T-helper 1 cell treated with Interleukin-12 subunit alpha and Interleukin-12 subunit beta and Interleukin-4 antibody, amounts not matched to agents 30 ng/mL and 1 ng/mL, for 36 hours (primary cell): ENCODE results near the gene THBS1. TPM values are rescaled to one million over a fixed set of nuclear protein-coding genes. Genes with fewer than 3 reads are reported as not detected.

Experiments
- intact Hi-C: fragments of 100-400 bp; cut with micrococcal nuclease; formaldehyde crosslinking; loops from one replicate; pipeline ENCODE4 v1.15.1; 2024
- total RNA-seq: library from RNA; stranded (reverse); gene quantifications from 2 replicates; pipeline ENCODE4 v1.2.3, GENCODE V29; 2022

Gene THBS1
- total RNA-seq, 1 donor from 2014 or later, result 3.1 TPM

GRCh38 chr15:39587731-39588530, 7.1 kb downstream of the THBS1 start:
- intact Hi-C loops, result no loop called here

GRCh38 chr15:39588531-39589192, 7.8 kb downstream of the THBS1 start:
- intact Hi-C loops, result no loop called here

GRCh38 chr15:39589193-39589814, 8.4 kb downstream of the THBS1 start:
- intact Hi-C loops, result no loop called here

GRCh38 chr15:39589815-39590644, 9.2 kb downstream of the THBS1 start:
- intact Hi-C loops, result no loop called here

- intact Hi-C loops, result no loop called here
Observed at GRCh38 chr15:39591141-39591895, 10.4 kb downstream of the THBS1 start.

GRCh38 chr15:39591896-39592315, 11.0 kb downstream of the THBS1 start:
- intact Hi-C loops, result no loop called here

GRCh38 chr15:39592500-39592899, 11.6 kb downstream of the THBS1 start:
- intact Hi-C loops, result no loop called here

GRCh38 chr15:39593071-39593655, 12.3 kb downstream of the THBS1 start:
- intact Hi-C loops, result no loop called here

GRCh38 chr15:39593656-39594445, 13.0 kb downstream of the THBS1 start:
- intact Hi-C loops, result no loop called here

- intact Hi-C loops, result no loop called here
Observed at GRCh38 chr15:39594446-39595337, 13.8 kb downstream of the THBS1 start.

- intact Hi-C loops, result no loop called here
Observed at GRCh38 chr15:39595338-39596221, 14.7 kb downstream of the THBS1 start.

- intact Hi-C loops, result no loop called here
Observed at GRCh38 chr15:39596358-39597051, 15.6 kb downstream of the THBS1 start.

- intact Hi-C loops, result no loop called here
Observed at GRCh38 chr15:39597336-39597735, 16.5 kb downstream of the THBS1 start.

- intact Hi-C loops, result no loop called here
Observed at GRCh38 chr15:39597751-39598185, 16.9 kb downstream of the THBS1 start.

- intact Hi-C loops, result no loop called here
Observed at GRCh38 chr15:39598186-39598850, 17.4 kb downstream of the THBS1 start.
